Measurements from ENCODE around the gene AFAP1L2. TPM values are rescaled to one million over a fixed set of nuclear protein-coding genes. Genes with fewer than 3 reads are reported as not detected.

AFAP1L2 gene
- total RNA-seq, 1 experiment from 2014 or later, result 170 TPM

DNA sequence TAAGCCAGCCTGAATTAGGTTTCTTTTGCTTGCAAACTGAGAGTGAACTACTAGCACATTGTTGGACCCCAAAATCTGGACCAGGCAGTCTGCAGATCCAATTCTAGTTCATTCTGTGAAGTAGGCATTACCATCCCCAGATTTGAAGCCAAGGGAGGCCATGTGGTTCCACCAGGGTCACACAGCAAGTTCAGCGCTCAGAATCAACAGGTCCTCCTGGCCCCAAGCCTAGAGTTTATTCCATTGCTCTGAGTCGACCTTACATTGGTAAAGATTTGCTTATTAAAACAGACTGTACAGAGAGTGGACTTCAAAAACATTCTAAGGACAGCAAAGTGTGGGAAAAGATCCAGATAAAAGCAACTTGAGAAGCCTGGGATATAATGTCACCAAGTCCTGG is 50.9 kb downstream of the AFAP1L2 start:
- in situ Hi-C loops (cut with HindIII; ENCODE audit: low pct_unique_long_range_greater_than_20kb, low sequenced_read_pairs) (no loop called here), intact Hi-C loops (cut with micrococcal nuclease; ENCODE audit: unreplicated experiment) (no loop called here)
- H3K27ac ChIP-seq (ENCODE audit: low read length), result 0 out of 2 replicates have a peak overlapping the region, but pooled peaks have one; percentile 23
- CTCF ChIA-PET, result no interaction called here
- no peaks in the 10 kb centered on the region for H3K27me3 ChIP-seq (ENCODE audit: control insufficient read depth, insufficient read depth, low read length)
- H3K4me3 ChIP-seq (ENCODE audit: low read depth in 2 of 2, low read length in 2 of 2), result no peak overlapping the region
- ATAC-seq (no peak), DNase-seq (ENCODE audit: low read depth, low spot score) (no peak)
- no peaks in the 10 kb centered on the region; the same call in 1 of the 2 replicates for H3K36me3 ChIP-seq (ENCODE audit: control insufficient read depth, insufficient read depth, low read length)
- no TSS peak for BruUV-seq (replicated peaks)
- H3K9me3 ChIP-seq (ENCODE audit: control insufficient read depth, insufficient read depth, low read depth, low read length), result no peaks in the 10 kb centered on the region
- POLR2A ChIA-PET, result no interaction called here
- no peak for TF ChIP-seq TCF7L2 (IDR thresholded peaks at IDR 0.05; ENCODE audit: low read depth, low read length)
- no peak for TF ChIP-seq POLR2AphosphoS5 (IDR thresholded peaks at IDR 0.05; ENCODE audit: low read depth, low read length)
- peaks cover 63% of the 10 kb centered on the region for H3K4me1 ChIP-seq (ENCODE audit: control insufficient read depth, insufficient read depth, low read length)

GRCh38 chr10:114352653-114353298 is 51.5 kb downstream of the AFAP1L2 start:
- Histone ChIP-seq H3K36me3 (ENCODE audit: control insufficient read depth, insufficient read depth, low read length) (no peaks in the 10 kb centered on the region; the same call in 1 of the 2 replicates), H3K4me1 (ENCODE audit: control insufficient read depth, insufficient read depth, low read length) (peaks cover 62% of the 10 kb centered on the region), H3K27me3 (ENCODE audit: control insufficient read depth, insufficient read depth, low read length) (no peaks in the 10 kb centered on the region), H3K4me3 (ENCODE audit: low read depth in 2 of 2, low read length in 2 of 2) (no peak overlapping the region), H3K27ac (ENCODE audit: low read length) (0 out of 2 replicates have a peak overlapping the region, but pooled peaks have one; percentile 23), H3K9me3 (ENCODE audit: control insufficient read depth, insufficient read depth, low read depth, low read length) (no peaks in the 10 kb centered on the region)
- DNase-seq (ENCODE audit: low read depth, low spot score) (no peak), ATAC-seq (no peak)
- no TSS peak for BruUV-seq (replicated peaks)
- in situ Hi-C loops (cut with HindIII; ENCODE audit: low pct_unique_long_range_greater_than_20kb, low sequenced_read_pairs), result no loop called here
- ChIA-PET CTCF (no interaction called here), POLR2A (no interaction called here)
- no peak for TF ChIP-seq TCF7L2 (IDR thresholded peaks at IDR 0.05; ENCODE audit: low read depth, low read length)
- TF ChIP-seq, protein P1, sequence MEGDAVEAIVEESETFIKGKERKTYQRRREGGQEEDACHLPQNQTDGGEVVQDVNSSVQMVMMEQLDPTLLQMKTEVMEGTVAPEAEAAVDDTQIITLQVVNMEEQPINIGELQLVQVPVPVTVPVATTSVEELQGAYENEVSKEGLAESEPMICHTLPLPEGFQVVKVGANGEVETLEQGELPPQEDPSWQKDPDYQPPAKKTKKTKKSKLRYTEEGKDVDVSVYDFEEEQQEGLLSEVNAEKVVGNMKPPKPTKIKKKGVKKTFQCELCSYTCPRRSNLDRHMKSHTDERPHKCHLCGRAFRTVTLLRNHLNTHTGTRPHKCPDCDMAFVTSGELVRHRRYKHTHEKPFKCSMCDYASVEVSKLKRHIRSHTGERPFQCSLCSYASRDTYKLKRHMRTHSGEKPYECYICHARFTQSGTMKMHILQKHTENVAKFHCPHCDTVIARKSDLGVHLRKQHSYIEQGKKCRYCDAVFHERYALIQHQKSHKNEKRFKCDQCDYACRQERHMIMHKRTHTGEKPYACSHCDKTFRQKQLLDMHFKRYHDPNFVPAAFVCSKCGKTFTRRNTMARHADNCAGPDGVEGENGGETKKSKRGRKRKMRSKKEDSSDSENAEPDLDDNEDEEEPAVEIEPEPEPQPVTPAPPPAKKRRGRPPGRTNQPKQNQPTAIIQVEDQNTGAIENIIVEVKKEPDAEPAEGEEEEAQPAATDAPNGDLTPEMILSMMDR (IDR thresholded peaks at IDR 0.05), result no peak
- no peak for TF ChIP-seq SIN3A (IDR thresholded peaks at IDR 0.05; ENCODE audit: borderline replicate concordance, insufficient read depth, low read depth, low read length)
- no peak for TF ChIP-seq POLR2AphosphoS5 (IDR thresholded peaks at IDR 0.05; ENCODE audit: low read depth, low read length)
- TF ChIP-seq, protein P2, sequence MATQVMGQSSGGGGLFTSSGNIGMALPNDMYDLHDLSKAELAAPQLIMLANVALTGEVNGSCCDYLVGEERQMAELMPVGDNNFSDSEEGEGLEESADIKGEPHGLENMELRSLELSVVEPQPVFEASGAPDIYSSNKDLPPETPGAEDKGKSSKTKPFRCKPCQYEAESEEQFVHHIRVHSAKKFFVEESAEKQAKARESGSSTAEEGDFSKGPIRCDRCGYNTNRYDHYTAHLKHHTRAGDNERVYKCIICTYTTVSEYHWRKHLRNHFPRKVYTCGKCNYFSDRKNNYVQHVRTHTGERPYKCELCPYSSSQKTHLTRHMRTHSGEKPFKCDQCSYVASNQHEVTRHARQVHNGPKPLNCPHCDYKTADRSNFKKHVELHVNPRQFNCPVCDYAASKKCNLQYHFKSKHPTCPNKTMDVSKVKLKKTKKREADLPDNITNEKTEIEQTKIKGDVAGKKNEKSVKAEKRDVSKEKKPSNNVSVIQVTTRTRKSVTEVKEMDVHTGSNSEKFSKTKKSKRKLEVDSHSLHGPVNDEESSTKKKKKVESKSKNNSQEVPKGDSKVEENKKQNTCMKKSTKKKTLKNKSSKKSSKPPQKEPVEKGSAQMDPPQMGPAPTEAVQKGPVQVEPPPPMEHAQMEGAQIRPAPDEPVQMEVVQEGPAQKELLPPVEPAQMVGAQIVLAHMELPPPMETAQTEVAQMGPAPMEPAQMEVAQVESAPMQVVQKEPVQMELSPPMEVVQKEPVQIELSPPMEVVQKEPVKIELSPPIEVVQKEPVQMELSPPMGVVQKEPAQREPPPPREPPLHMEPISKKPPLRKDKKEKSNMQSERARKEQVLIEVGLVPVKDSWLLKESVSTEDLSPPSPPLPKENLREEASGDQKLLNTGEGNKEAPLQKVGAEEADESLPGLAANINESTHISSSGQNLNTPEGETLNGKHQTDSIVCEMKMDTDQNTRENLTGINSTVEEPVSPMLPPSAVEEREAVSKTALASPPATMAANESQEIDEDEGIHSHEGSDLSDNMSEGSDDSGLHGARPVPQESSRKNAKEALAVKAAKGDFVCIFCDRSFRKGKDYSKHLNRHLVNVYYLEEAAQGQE (IDR thresholded peaks at IDR 0.05; ENCODE audit: insufficient read depth in 1 of 2, low read depth in 2 of 2, low read length in 1 of 2), result no peak
- intact Hi-C loops (cut with micrococcal nuclease; ENCODE audit: unreplicated experiment), result no loop called here

- peak overlapping the region; percentile 25; the same call in 1 of the 2 replicates for H3K27ac ChIP-seq (ENCODE audit: low read length)
- in situ Hi-C loops (cut with HindIII; ENCODE audit: low pct_unique_long_range_greater_than_20kb, low sequenced_read_pairs) (no loop called here), intact Hi-C loops (cut with micrococcal nuclease; ENCODE audit: unreplicated experiment) (no loop called here)
- no peaks in the 10 kb centered on the region for H3K9me3 ChIP-seq (ENCODE audit: control insufficient read depth, insufficient read depth, low read depth, low read length)
- no peaks in the 10 kb centered on the region for H3K36me3 ChIP-seq (ENCODE audit: control insufficient read depth, insufficient read depth, low read length)
- no peaks in the 10 kb centered on the region for H3K27me3 ChIP-seq (ENCODE audit: control insufficient read depth, insufficient read depth, low read length)
- H3K4me3 ChIP-seq (ENCODE audit: low read depth in 2 of 2, low read length in 2 of 2), result no peak overlapping the region
- ChIA-PET POLR2A (no interaction called here), CTCF (no interaction called here)
- no TSS peak for BruUV-seq (replicated peaks)
- peaks cover 61% of the 10 kb centered on the region for H3K4me1 ChIP-seq (ENCODE audit: control insufficient read depth, insufficient read depth, low read length)
- ATAC-seq (no peak), DNase-seq (ENCODE audit: low read depth, low spot score) (no peak)
- TF ChIP-seq, protein P2 (IDR thresholded peaks at IDR 0.05; ENCODE audit: insufficient read depth in 1 of 2, low read depth in 2 of 2, low read length in 1 of 2), result no peak
- TF ChIP-seq, protein P1 (IDR thresholded peaks at IDR 0.05), result no peak
- TF ChIP-seq POLR2AphosphoS5 (IDR thresholded peaks at IDR 0.05; ENCODE audit: low read depth, low read length) (no peak), TCF7L2 (IDR thresholded peaks at IDR 0.05; ENCODE audit: low read depth, low read length) (no peak), SIN3A (IDR thresholded peaks at IDR 0.05; ENCODE audit: borderline replicate concordance, insufficient read depth, low read depth, low read length) (no peak)
Observed at GRCh38 chr10:114350751-114351150, 53.6 kb downstream of the AFAP1L2 start.

Data from Panc1 (cell line).